ENCODE measurements around the gene RSU1. TPM values are rescaled to one million over a fixed set of nuclear protein-coding genes. Genes with fewer than 3 reads are reported as not detected.
A peak's percentile ranks its signal among the peaks of the same experiment; 100 is the strongest.

The RSU1 gene
- polyA plus RNA-seq, 2 of the 4 experiments (the other 2 are of a cell fraction) = 99.3 to 114 TPM

DNA sequence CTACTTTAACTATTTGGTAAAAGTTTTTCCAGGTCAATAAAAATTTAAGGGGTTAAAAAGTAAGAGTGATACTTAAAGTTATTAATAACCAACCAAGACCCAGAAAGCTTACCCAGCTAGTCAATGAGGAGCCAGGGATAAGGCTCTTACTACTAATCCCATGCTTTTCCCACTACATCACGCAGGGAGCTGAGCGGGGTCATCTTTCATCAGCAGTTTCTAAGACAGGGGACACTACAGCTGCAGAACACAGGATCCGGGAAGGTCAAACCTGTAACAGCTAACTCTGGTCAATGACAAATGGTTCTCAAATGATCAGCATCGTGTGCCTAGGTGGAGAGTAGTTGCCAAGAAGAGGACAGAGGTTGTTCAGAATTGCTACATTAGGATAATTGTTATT is 65.1 kb downstream of the RSU1 start (continued):
- TF ChIP-seq EP300 (IDR thresholded peaks at IDR 0.05) = no peak
- TF ChIP-seq KDM5A (IDR thresholded peaks at IDR 0.05) = no peak
- TF ChIP-seq ZNF302 (CRISPR knock-in tag; IDR thresholded peaks at IDR 0.05) = no peak
- no peak for TF ChIP-seq RARB (CRISPR knock-in tag; IDR thresholded peaks at IDR 0.05)
- TF ChIP-seq ESRRA (IDR thresholded peaks at IDR 0.05; ENCODE audit: borderline replicate concordance, low read length) = no peak
- TF ChIP-seq, protein P1, sequence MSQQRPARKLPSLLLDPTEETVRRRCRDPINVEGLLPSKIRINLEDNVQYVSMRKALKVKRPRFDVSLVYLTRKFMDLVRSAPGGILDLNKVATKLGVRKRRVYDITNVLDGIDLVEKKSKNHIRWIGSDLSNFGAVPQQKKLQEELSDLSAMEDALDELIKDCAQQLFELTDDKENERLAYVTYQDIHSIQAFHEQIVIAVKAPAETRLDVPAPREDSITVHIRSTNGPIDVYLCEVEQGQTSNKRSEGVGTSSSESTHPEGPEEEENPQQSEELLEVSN (IDR thresholded peaks at IDR 0.05; ENCODE audit: borderline replicate concordance, low read depth) = no peak
- TF ChIP-seq NPAS2 (CRISPR knock-in tag; IDR thresholded peaks at IDR 0.05; ENCODE audit: borderline replicate concordance) = no peak

DNA sequence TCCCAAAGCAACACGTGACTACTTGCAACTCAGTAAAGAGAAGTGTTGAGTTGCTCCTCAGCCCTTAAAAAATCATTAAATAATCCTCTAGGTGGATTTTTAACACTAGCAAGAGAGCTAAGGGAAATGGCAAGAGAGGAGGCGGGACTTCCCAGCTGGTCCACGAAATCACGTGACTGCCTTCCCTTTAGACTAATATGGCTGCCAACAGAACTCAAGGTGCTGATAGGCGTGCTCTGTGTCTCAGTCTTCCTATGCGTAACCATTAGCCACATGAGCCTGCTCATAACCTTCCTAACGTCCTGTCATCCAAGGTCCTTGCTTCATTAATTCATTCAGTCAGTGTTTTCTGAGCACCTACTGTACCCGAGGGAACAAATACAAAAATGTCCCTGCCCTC is 66.0 kb downstream of the RSU1 start:
- Histone ChIP-seq H3K27ac (no peak overlapping the region), H3K9me3 (no peaks in the 10 kb centered on the region), H3K4me2 (no peak overlapping the region), H3K4me1 (no peaks in the 10 kb centered on the region), H3K4me3 (no peak overlapping the region)
- CTCF ChIA-PET = no interaction called here
- FAIRE-seq (no peak), DNase-seq (ENCODE audit: low read depth in 1 of 2, low spot score in 1 of 2) (peak in 1 of 2 experiments; percentile 6), ATAC-seq (no peak)
- POLR2A ChIA-PET = no interaction called here
- WGBS (ENCODE audit: missing lambda C conversion rate) = 94% methylated on average over 8 of the region's 8 CpGs
- TF ChIP-seq CHD4 (IDR thresholded peaks at IDR 0.05; ENCODE audit: borderline replicate concordance) = no peak
- TF ChIP-seq RFX5 (IDR thresholded peaks at IDR 0.05) = no peak
- no peak for TF ChIP-seq POLR2AphosphoS2 (conservative IDR thresholded peaks at IDR 0.05; ENCODE audit: low read length)
- no peak for TF ChIP-seq TFCP2L1 (CRISPR knock-in tag; IDR thresholded peaks at IDR 0.05)
- TF ChIP-seq, protein P2, sequence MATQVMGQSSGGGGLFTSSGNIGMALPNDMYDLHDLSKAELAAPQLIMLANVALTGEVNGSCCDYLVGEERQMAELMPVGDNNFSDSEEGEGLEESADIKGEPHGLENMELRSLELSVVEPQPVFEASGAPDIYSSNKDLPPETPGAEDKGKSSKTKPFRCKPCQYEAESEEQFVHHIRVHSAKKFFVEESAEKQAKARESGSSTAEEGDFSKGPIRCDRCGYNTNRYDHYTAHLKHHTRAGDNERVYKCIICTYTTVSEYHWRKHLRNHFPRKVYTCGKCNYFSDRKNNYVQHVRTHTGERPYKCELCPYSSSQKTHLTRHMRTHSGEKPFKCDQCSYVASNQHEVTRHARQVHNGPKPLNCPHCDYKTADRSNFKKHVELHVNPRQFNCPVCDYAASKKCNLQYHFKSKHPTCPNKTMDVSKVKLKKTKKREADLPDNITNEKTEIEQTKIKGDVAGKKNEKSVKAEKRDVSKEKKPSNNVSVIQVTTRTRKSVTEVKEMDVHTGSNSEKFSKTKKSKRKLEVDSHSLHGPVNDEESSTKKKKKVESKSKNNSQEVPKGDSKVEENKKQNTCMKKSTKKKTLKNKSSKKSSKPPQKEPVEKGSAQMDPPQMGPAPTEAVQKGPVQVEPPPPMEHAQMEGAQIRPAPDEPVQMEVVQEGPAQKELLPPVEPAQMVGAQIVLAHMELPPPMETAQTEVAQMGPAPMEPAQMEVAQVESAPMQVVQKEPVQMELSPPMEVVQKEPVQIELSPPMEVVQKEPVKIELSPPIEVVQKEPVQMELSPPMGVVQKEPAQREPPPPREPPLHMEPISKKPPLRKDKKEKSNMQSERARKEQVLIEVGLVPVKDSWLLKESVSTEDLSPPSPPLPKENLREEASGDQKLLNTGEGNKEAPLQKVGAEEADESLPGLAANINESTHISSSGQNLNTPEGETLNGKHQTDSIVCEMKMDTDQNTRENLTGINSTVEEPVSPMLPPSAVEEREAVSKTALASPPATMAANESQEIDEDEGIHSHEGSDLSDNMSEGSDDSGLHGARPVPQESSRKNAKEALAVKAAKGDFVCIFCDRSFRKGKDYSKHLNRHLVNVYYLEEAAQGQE (IDR thresholded peaks at IDR 0.05) = no peak
- TF ChIP-seq FOSB (CRISPR knock-in tag; IDR thresholded peaks at IDR 0.05) = no peak
- no peak for TF ChIP-seq MAX (IDR thresholded peaks at IDR 0.05)

DNA sequence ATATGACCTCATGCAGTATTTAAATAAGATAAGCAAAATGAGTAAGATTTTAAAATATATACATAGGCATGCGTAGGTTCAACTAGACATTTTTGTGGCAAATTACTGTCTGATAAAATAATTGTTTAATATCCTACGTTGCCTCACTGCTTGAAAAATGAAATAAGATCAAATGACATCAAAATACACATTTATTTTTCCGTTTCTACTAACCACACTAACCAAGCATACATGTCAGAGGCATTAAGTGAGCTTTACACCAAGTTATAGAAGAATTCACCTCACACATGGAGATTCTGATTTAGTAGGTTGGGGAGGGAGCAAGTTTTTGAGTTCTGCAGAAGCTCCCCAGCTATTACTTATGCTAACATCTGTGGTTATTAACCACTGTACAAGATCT is 66.8 kb downstream of the RSU1 start:
- H3K4me3 ChIP-seq = no peak overlapping the region
- POLR2A ChIA-PET = no interaction called here
- WGBS (ENCODE audit: missing lambda C conversion rate) = 90% methylated on average over 3 of the region's 3 CpGs
- CTCF ChIA-PET = interaction anchor here (0.7 kb wide), 1 partner anchor 28 kb away, joined by 4 read pairs; no protein-coding TSS in a partner anchor
- no peak overlapping the region for H3K27ac ChIP-seq
- TF ChIP-seq FOSL2 (IDR thresholded peaks at IDR 0.05) (no peak), FOSL2 (CRISPR knock-in tag; IDR thresholded peaks at IDR 0.05) (no peak), CEBPB (IDR thresholded peaks at IDR 0.05) (no peak), ZSCAN20 (CRISPR knock-in tag; IDR thresholded peaks at IDR 0.05) (no peak), JUN (IDR thresholded peaks at IDR 0.05) (no peak), MYC (IDR thresholded peaks at IDR 0.05; ENCODE audit: borderline replicate concordance, low read length) (no peak), BHLHE40 (IDR thresholded peaks at IDR 0.05; ENCODE audit: low read depth, low read length) (no peak), POLR2AphosphoS2 (conservative IDR thresholded peaks at IDR 0.05; ENCODE audit: low read length) (no peak), ZNF302 (CRISPR knock-in tag; IDR thresholded peaks at IDR 0.05) (no peak), ZFP36 (IDR thresholded peaks at IDR 0.05; ENCODE audit: borderline replicate concordance, partially characterized antibody) (no peak), PHF8 (IDR thresholded peaks at IDR 0.05; ENCODE audit: borderline replicate concordance, low read depth) (no peak), CBX8 (IDR thresholded peaks at IDR 0.05) (no peak), CHD2 (IDR thresholded peaks at IDR 0.05; ENCODE audit: low read length, partially characterized antibody) (no peak), HOXB5 (CRISPR knock-in tag; IDR thresholded peaks at IDR 0.05) (no peak)
- TF ChIP-seq, protein P2 (IDR thresholded peaks at IDR 0.05) = no peak
- TF ChIP-seq, protein P3, sequence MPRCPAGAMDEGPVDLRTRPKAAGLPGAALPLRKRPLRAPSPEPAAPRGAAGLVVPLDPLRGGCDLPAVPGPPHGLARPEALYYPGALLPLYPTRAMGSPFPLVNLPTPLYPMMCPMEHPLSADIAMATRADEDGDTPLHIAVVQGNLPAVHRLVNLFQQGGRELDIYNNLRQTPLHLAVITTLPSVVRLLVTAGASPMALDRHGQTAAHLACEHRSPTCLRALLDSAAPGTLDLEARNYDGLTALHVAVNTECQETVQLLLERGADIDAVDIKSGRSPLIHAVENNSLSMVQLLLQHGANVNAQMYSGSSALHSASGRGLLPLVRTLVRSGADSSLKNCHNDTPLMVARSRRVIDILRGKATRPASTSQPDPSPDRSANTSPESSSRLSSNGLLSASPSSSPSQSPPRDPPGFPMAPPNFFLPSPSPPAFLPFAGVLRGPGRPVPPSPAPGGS (IDR thresholded peaks at IDR 0.05) = no peak
- no peak overlapping the region for H3K4me2 ChIP-seq
- no peaks in the 10 kb centered on the region for H3K4me1 ChIP-seq
- no peak for ATAC-seq
- no peaks in the 10 kb centered on the region for H3K9me3 ChIP-seq
- no peak for DNase-seq (ENCODE audit: low read depth in 1 of 2, low spot score in 1 of 2)
- no peak for FAIRE-seq

Measured in A549 (cell line).